COLO829 (cell line): ENCODE data around the gene TTC27.
"Not testable (repeated sequence)": the region's sequence is repeated elsewhere in the genome, so short reads cannot be mapped to it uniquely, and the experiment has no call there.

Experiments used
- DNase-seq: peaks from one replicate; pipeline ENCODE4 v3.0.0; 2012; ENCODE audit warnings: low spot score

Gene TTC27

GRCh38 chr2:32852856-32853255, 225.0 kb downstream of the TTC27 start:
- no peak for DNase-seq

GRCh38 chr2:32856891-32857290, 229.0 kb downstream of the TTC27 start:
- no peak for DNase-seq

- no peak for DNase-seq
These were observed 230.9 kb downstream of the TTC27 start for GRCh38 chr2:32858713-32859112.

- no peak for DNase-seq
These were observed 232.5 kb downstream of the TTC27 start for GRCh38 chr2:32860385-32860784.

GRCh38 chr2:32862269-32863055, 234.6 kb downstream of the TTC27 start:
- no peak for DNase-seq

GRCh38 chr2:32863326-32863725, 235.5 kb downstream of the TTC27 start:
- no peak for DNase-seq

DNA sequence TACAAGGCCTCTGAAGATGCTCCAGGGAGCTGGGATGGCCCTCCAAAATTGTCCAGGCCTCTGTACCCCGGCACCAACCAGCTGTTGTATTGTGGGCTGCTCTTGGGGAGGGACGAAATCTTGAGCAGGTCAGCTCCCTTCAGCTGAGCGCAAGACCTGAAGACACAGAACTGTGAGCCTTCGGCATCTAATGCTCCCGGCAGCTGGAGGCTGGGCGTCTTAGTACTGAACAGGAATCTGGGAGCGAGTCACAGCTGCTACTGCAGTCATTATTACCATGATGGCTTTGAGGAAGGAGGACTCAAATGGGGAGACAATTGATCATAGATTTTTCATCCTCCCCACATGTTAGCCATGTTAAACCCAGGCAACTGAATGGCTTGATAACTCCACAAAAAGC, 236.0 kb downstream of the TTC27 start:
- DNase-seq: no peak

DNA sequence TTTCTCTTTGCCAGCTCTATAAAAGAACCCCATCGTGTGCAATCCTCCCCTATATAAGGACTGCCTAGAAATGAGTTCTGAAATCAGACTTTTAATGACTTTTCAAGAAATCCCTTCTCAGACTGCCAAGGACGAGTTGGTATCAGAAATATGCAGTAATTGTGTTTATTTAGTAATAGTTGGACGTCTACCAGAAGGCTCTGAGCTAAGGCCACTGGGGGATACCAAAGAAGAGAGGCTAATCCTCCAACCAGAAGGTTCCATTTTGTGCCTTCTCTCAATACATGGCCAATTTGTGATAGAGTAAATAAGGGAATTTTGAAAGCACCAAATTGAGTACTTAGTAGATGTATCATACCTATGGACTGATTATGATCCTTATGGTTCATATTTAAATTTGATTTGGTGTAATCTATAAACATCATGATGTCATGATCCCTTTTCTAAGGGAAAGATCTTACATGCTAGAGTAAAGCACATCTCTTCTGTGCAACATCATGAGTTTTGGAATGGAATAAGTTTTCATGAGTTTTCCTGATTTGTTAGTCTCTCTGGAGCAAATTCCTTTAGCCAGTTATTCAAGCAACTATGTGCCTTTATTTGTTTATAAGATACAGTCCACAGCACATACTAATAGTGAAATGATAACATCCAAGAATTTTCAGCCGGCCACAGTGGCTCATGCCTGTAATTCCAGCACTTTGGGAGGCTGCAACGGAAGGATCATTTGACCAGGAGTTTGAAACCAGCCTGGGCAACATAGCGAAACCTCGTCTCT, 236.7 kb downstream of the TTC27 start:
- no peak for DNase-seq

GRCh38 chr2:32865399-32866068, 237.7 kb downstream of the TTC27 start:
- no peak for DNase-seq

- not testable (repeated sequence) for DNase-seq
These were observed 238.6 kb downstream of the TTC27 start for GRCh38 chr2:32866462-32866861.
